ENCODE results near the gene LEMD2.

GRCh38 chr6:33750244-33750991 lies 38.5 kb downstream of the LEMD2 start:
- TF ChIP-seq FOXA1 (IDR thresholded peaks at IDR 0.05) (no peak), FOXM1 (IDR thresholded peaks at IDR 0.05; ENCODE audit: borderline replicate concordance) (no peak), CTBP1 (IDR thresholded peaks at IDR 0.05; ENCODE audit: borderline replicate concordance) (no peak), HDGF (IDR thresholded peaks at IDR 0.05; ENCODE audit: borderline replicate concordance) (no peak), ARNT (IDR thresholded peaks at IDR 0.05) (no peak), NFRKB (IDR thresholded peaks at IDR 0.05) (no peak), L3MBTL2 (conservative IDR thresholded peaks at IDR 0.05) (no peak), ZNF384 (IDR thresholded peaks at IDR 0.05) (no peak), BHLHE40 (IDR thresholded peaks at IDR 0.05; ENCODE audit: borderline replicate concordance) (no peak), LEF1 (IDR thresholded peaks at IDR 0.05; ENCODE audit: borderline replicate concordance) (no peak)

Measured in HEK293T (cell line).